Neural cell (in vitro differentiated cells): ENCODE results near the gene MUC22. TPM values are rescaled to one million over a fixed set of nuclear protein-coding genes. Genes with fewer than 3 reads are reported as not detected.

ENCODE experiments used
- H2AFZ ChIP-seq: fragments of 200-600, 300-800 bp; sonication (generic), shearing (Covaris generic); 2 replicates; pipeline ENCODE4 v1.6.0; 2014; ENCODE audit warnings: low read depth, mild to moderate bottlenecking, antibody characterized with exemption, low read length, moderate library complexity
- H3F3A ChIP-seq: fragments of 200-600 bp; shearing (Covaris generic); 2 replicates; pipeline ENCODE4 v1.6.1; 2016; ENCODE audit warnings: mild to moderate bottlenecking, moderate library complexity, mixed read lengths, antibody characterized with exemption, low read length; ENCODE audit not compliant: insufficient read depth, poor library complexity, severe bottlenecking
- H3K27ac ChIP-seq: fragments of 200-600, 300-800 bp; sonication (generic), shearing (Covaris generic); 2 replicates; pipeline ENCODE4 v1.5.1; 2014; ENCODE audit warnings: mild to moderate bottlenecking, low read length, moderate library complexity
- H3K27me3 ChIP-seq: fragments of 300-800, 200-600 bp; sonication (generic), shearing (Covaris generic); 2 replicates; pipeline ENCODE4 v1.6.0; 2014; ENCODE audit warnings: mild to moderate bottlenecking, low read depth, low read length, moderate library complexity; ENCODE audit not compliant: insufficient read depth
- H3K36me3 ChIP-seq: fragments of 300-800, 200-600 bp; sonication (generic), shearing (Covaris generic); 2 replicates; pipeline ENCODE4 v1.5.1; 2014; ENCODE audit warnings: mild to moderate bottlenecking, antibody characterized with exemption, low read length, moderate library complexity; ENCODE audit not compliant: insufficient read depth
- H3K4me2 ChIP-seq: fragments of 300-800, 200-600 bp; sonication (generic), shearing (Covaris generic); 2 replicates; pipeline ENCODE4 v1.6.0; 2014; ENCODE audit warnings: mild to moderate bottlenecking, low read length
- H3K4me3 ChIP-seq: fragments of 300-800, 200-600 bp; sonication (generic), shearing (Covaris generic); 2 replicates; pipeline ENCODE4 v1.5.1; 2014; ENCODE audit warnings: mild to moderate bottlenecking, low read length, moderate library complexity
- H3K79me2 ChIP-seq: fragments of 200-600 bp; shearing (Covaris generic); replicated peaks from 2 replicates; pipeline ENCODE4 v1.6.0; 2014; ENCODE audit warnings: mild to moderate bottlenecking, low read length, moderate library complexity; ENCODE audit not compliant: insufficient read depth
- H3K9ac ChIP-seq: fragments of 300-800, 200-600 bp; sonication (generic), shearing (Covaris generic); 2 replicates; pipeline ENCODE4 v1.6.1; 2016; ENCODE audit warnings: mild to moderate bottlenecking, low read length, mixed read lengths
- H3K9me2 ChIP-seq: fragments of 200-600 bp; shearing (Covaris generic); 2 replicates; pipeline ENCODE4 v1.6.1; 2016; ENCODE audit warnings: mild to moderate bottlenecking, low read length, mixed read lengths; ENCODE audit not compliant: insufficient read depth
- H3K9me3 ChIP-seq: fragments of 200-600, 300-800 bp; sonication (generic), shearing (Covaris generic); 2 replicates; pipeline ENCODE4 v1.6.1; 2016; ENCODE audit warnings: mild to moderate bottlenecking, mixed run types, low read length, moderate library complexity, mixed read lengths
- H4K20me1 ChIP-seq: fragments of 200-600 bp; shearing (Covaris generic); 2 replicates; pipeline ENCODE4 v1.6.1; 2016; ENCODE audit warnings: mild to moderate bottlenecking, mixed run types; ENCODE audit not compliant: insufficient read depth
- CTCF ChIP-seq: fragments of 450-650 bp; IDR thresholded peaks from 2 replicates; pipeline ENCODE4 v1.5.1; 2014; ENCODE audit warnings: antibody characterized with exemption, mild to moderate bottlenecking, moderate library complexity; ENCODE audit not compliant: poor library complexity, severe bottlenecking
- EP300 ChIP-seq: fragments of 450-650 bp; conservative IDR thresholded peaks from 2 replicates; pipeline ENCODE4 v1.6.1; 2014; ENCODE audit warnings: antibody characterized with exemption, mild to moderate bottlenecking, moderate library complexity; ENCODE audit not compliant: poor library complexity, severe bottlenecking
- EZH2 ChIP-seq: fragments of 200-600, 300-800 bp; shearing (Covaris generic), sonication (generic); IDR thresholded peaks from 2 replicates; pipeline ENCODE4 v1.6.1; 2014; ENCODE audit warnings: antibody characterized with exemption, low read length, borderline replicate concordance, mild to moderate bottlenecking; ENCODE audit not compliant: insufficient read depth, poor library complexity, severe bottlenecking
- MXI1 ChIP-seq: fragments of 450-650 bp; conservative IDR thresholded peaks from 2 replicates; pipeline ENCODE4 v1.6.1; 2014; ENCODE audit warnings: antibody characterized with exemption, mild to moderate bottlenecking; ENCODE audit not compliant: poor library complexity, severe bottlenecking
- POLR2AphosphoS5 ChIP-seq: IDR thresholded peaks from 2 replicates; pipeline ENCODE4 v1.6.1; 2012
- RAD21 ChIP-seq: fragments of 450-650 bp; conservative IDR thresholded peaks from 2 replicates; pipeline ENCODE4 v1.6.1; 2014; ENCODE audit warnings: antibody characterized with exemption, mild to moderate bottlenecking, moderate library complexity
- REST ChIP-seq: IDR thresholded peaks from 2 replicates; pipeline ENCODE4 v1.6.1; 2012; ENCODE audit warnings: borderline replicate concordance
- SMC3 ChIP-seq: fragments of 450-650 bp; conservative IDR thresholded peaks from 2 replicates; pipeline ENCODE4 v1.6.1; 2014; ENCODE audit warnings: antibody characterized with exemption, mild to moderate bottlenecking, moderate library complexity; ENCODE audit not compliant: poor library complexity
- TAF1 ChIP-seq: IDR thresholded peaks from 2 replicates; pipeline ENCODE4 v1.6.1; 2012; ENCODE audit warnings: low read depth
- polyA plus RNA-seq: library from polyadenylated mRNA; depleted of rRNA; stranded (reverse); fragments of >200 nt; gene quantifications from 2 replicates; pipeline ENCODE4 v1.2.3, GENCODE V29; 2014

MUC22 gene
- polyA plus RNA-seq, 1 donor from 2014 or later: not detected

DNA sequence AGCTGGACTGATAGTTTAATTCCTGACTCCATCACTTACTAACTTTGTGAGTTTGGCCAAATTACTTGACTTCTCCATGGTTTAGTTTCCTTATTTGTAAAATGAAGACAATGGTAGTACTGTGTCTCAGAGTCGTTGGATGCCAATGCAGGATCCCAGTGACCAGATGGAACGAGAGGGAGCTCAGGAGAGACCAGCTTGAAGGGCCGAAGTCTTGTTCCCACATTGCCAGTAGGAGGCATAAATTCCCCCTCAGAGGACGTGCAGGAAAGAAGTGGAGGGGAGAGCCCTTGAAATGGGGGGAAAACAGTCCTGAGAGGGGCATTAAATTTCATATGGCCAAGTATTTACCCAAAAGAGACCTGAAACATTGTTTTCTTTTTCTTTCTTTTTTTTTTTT lies 2.1 kb upstream of the MUC22 start:
- Histone ChIP-seq H3K36me3 (no peaks in the 10 kb centered on the region), H3K79me2 (no peaks in the 10 kb centered on the region), H4K20me1 (no peaks in the 10 kb centered on the region), H3F3A (no peaks in the 10 kb centered on the region), H3K9me2 (no peaks in the 10 kb centered on the region), H3K27ac (no peak overlapping the region), H3K27me3 (no peaks in the 10 kb centered on the region), H3K4me3 (no peak overlapping the region), H3K4me2 (no peak overlapping the region), H3K9ac (no peak overlapping the region), H3K9me3 (no peaks in the 10 kb centered on the region), H2AFZ (no peak overlapping the region)
- TF ChIP-seq MXI1 (no peak), RAD21 (no peak), TAF1 (no peak), EZH2 (no peak), SMC3 (no peak), EP300 (no peak), CTCF (no peak), POLR2AphosphoS5 (no peak), REST (no peak)

DNA sequence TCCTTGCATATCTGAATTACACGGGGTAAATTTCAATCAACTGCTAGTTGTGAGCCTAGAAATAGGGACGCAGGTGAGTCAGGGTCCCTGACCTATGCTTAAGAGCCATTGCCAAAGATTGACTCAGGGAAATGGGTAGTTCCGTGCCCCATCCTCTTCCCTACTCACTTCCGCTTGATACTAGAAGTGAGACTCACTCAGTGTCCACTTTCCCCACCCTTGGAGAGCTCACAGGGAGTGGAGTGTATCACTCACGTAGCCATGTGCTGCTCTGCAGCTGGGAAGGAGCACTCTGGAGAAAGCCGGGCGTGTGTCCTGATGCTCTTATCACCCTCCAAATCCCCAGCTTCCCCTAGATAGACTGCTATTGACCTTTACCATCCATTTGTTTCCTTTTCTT lies 543 bp upstream of the MUC22 start:
- Histone ChIP-seq H3K4me2 (no peak overlapping the region), H3K9ac (no peak overlapping the region), H3K9me2 (no peaks in the 10 kb centered on the region), H3K27ac (no peak overlapping the region), H3K27me3 (no peaks in the 10 kb centered on the region), H3K9me3 (no peaks in the 10 kb centered on the region), H3F3A (no peaks in the 10 kb centered on the region), H2AFZ (no peak overlapping the region), H3K79me2 (no peaks in the 10 kb centered on the region), H3K36me3 (no peaks in the 10 kb centered on the region), H4K20me1 (no peaks in the 10 kb centered on the region), H3K4me3 (no peak overlapping the region)
- no peak for TF ChIP-seq EP300
- TF ChIP-seq MXI1: no peak
- TF ChIP-seq EZH2: no peak
- no peak for TF ChIP-seq CTCF
- TF ChIP-seq SMC3: no peak
- TF ChIP-seq POLR2AphosphoS5: no peak
- no peak for TF ChIP-seq REST
- TF ChIP-seq RAD21: no peak
